ENCODE data around the gene PPIA.
A peak's percentile ranks its signal among the peaks of the same experiment; 100 is the strongest.

The PPIA gene

DNA sequence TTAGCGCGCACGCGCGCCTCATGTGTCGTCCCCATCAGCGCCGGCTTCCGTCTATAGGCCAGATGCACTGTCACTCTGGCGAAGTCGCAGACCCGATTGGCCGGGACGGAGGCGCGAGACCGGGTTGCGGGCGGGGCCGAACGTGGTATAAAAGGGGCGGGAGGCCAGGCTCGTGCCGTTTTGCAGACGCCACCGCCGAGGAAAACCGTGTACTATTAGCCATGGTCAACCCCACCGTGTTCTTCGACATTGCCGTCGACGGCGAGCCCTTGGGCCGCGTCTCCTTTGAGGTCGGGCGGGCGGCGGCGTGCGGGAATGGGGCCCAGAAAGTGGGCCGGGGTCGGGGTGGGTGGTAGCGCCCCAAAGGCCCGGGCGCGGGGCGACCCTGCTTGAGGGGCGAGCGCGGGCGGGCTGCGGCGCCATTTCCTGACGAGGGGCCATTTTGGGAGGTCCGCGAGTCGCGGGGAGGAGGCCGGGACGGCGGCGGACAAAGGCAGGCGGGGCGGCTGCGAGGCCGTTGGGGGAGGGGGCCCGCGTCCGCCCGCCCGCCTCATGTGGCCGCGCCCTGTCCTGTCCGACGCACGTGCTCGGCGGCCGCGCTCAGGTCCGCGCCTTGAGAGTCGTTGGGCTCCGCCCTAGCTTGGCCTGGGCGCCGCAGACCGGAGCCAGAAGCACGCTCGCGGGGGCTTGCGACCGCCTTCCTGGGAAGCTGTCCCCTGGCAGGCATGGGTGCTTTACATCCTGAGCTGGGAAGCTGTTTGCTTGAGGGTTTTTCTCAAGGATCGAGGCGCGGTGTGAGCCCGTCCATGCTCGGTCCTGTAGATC is at the start of gene PPIA:
PPIA (plus strand) TSS at position 178 of the 825 bp plus-strand sequence; CDS start at position 222, 44 bp downstream.
- DNase-seq = peak; percentile 92

DNA sequence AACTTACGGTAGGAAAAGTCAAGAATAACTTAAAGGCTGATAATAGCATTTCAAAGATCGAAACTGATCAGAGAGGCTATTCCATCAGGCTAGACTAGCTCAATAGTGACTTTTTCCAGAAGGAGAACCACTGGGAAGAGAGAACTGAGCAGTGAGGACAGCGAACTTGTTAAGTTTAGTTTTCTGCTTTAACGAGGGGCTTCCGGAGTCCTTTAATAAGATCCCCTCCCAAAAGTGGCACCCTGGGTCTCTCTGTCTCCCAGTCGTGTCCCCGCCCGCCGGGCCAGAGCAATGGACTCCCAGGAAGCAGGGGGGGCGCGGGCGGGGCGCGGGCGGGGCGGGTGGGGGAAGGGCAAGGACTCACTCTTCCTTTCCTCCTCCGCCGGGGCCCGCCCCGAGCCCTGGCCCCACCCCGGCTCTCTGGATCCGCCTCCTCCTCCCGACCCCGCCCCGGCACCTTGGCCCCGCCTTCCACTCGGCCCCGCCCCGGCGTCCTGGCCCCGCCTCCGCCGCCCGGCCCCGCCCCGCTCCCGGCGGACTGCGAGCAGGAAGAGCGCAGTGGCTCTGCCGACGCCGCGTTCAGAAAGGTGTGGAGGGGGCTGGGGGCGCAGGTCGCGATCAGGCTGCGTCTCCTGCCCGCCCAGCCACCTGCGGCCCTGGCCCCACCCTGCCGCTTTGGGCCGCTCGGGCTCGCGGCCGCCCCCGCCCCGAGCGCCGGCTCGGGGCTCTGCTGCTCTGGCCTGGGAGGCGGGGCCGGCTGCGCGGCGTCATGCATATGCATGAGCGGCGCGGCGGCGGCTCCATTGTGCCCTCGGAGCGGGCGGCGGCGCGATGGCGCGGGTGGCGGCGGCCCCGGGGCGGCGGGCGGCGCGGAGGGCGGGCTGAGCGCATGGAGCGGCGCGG is 48.2 kb upstream of the PPIA start, which contains the start of gene ZMIZ2:
ZMIZ2 (plus strand) TSS at position 803 of the 903 bp plus-strand sequence. CDS start 7,403 bp downstream, outside the sequence.
- DNase-seq = peak; percentile 5

DNA sequence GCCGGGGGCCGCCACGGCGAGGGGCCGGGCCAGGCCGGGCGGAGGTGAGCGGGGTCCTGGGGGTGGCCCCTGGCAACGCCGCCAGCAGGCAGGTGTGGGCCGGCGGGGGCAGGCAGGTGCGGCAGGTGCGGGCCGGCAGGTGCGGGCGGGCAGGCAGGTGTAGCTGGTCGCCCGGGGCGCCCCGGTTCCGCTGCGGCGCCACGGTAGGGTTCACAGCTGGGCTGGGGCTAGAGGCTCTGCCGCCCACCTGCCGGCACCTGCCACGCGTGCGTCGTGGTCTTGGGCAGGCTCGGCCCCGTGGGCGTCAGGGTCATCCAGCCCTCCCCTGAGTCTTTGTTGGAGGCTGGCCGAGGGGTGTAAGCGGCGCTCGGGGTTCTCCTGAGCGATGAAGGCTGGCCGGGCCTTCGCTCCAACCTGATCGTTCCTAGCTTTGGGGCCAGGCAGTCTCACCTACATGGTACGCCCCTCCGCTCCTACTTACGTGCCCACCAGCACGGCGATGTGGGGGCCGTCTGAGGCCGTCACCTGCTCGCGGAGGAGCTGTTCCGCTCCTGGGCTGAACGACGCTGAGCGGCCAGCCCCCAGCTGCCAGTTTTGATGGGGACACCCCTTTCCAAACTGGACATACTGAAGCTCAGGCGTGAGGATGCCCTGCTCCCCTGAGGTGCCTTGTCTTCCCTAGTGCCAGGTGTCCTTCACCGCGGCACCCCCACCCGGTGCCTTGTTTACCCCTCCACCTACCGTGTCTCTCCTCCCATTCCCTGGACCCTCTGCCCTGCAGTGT is 47.3 kb upstream of the PPIA start:
- no peak for DNase-seq

DNA sequence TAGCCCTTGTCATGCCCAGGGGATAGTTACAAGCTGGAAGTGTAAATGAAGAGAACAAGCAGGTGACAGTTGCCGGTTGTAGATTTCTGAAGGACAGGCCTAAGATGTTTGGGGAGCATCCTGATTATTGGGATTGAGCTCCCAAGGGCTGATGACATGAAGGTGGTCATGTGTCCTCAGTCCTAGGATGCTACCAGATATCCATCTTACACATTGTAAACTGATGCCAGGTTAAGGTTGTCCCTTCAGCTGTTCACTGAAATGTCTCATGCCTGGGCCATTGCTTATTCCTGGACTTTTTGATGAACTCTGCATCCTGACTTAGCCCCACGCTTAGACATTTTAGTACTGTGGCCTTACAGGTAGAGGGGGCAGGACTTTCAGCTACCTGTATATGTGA is 46.5 kb upstream of the PPIA start:
- DNase-seq = no peak

DNA sequence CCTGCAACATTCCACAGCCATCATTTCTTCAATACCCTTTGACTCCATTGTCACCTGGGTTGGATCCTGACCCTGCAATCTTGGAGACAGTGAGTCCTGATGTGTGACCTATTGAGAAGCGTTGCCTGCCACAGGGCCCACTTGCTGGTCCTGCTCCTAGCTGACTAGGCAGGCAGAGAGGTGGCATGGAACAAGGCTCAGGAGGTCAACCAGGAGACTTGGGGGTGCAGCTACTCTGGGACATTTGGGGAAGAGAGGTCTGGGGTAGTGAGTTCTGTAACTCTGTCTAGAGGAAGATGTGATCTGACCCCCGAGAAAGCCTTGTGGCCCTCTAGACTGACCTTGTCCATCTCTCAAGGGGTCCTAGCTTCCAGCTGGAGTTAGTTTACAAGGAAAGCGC is 46.1 kb upstream of the PPIA start:
- DNase-seq = no peak

DNA sequence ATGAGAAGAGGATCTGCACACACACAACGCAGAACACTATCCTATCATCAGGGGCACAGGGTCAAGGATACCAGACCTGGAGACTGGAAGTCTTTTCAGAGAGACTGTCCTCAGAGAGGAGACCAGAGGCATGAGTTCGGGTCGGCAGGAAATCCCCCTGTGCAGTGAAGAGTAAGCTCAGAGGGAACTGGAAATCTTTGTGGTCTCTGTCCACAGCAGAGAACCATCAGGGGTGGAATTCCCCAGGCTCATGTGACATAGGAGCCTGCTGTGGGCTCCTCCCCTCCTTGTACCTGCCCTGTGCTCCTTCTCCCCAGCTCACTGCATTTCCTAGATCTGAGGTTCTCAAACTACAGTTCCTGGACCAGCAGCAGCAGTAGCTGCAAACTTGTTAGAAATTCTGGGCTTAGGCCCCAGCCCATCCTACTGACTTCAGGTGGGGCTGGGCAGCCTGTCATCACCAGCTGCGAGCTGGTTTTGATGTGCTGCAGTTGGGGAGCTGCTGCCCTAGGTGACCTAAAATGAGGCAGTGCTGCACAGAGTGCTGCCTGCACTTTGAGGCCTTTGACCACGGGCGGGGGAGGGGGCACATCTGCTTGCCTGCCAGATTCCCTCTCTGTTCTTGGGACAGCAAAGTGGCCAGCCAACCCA is 45.4 kb upstream of the PPIA start:
- DNase-seq = no peak

GRCh38 chr7:44752822-44753221 is 43.7 kb upstream of the PPIA start:
- DNase-seq = no peak

- DNase-seq = no peak
Observed at GRCh38 chr7:44754802-44755697, 41.4 kb upstream of the PPIA start.

DNA sequence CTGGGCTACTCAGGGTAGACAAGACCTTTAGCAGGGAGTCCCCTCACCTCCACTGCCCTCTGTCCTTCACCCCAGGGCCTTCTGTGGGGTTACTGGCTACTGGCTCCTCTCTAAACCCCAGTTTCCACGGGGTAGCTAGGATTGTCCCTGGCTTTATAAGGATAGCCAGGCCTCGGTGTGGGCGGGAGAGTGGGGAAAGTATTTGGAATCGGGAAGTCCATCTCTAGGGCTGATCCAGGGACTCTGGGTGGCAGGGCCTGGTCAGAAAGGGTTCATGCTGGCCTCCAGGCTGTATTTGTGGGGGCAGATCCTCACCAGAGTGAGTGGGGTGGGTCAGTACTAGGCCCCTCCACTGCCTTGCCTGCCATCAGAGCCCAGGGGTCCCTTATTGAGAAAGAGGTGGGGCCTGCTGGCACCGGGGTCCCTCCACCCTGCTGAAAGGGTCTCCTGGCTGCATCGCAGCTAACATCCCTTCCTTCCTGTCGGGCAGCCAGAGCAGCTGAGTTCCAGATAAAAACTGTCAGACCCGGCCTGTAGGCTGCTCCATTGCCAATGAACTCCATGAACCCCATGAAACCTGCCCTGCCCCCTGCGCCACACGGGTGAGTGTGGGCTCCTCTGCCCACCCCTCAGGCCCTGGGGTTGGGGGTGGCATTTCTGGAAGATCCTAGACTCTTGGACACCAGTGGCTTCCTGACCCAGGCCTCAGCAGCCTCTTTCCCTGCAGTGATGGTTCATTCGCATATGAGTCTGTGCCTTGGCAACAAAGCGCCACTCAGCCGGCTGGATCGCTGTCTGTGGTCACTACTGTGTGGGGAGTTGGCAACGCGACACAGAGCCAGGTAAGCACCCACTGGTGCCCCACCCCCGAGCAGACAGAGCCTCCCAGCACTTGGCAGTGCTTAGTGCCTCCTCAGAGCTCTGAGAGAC is 40.5 kb upstream of the PPIA start:
- no peak for DNase-seq

- no peak for DNase-seq
Observed at GRCh38 chr7:44756904-44757303, 39.6 kb upstream of the PPIA start.

DNA sequence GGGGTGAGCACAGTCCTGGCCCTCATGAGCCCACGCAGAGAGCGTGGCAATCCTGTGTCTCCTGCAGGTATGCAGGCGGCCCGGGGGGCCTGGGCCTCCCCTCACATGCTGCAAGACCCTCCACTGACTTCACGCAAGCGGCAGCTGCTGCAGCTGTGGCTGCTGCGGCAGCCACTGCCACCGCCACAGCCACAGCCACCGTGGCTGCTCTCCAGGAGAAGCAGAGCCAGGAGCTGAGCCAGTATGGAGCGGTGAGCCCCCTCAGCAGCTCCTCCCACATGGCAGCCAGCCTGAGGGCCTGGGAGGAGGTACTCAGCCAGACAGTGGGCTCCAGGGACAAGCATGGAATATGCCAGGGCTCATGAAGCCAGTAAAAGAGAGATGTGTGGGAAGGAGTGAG is 39.2 kb upstream of the PPIA start:
- no peak for DNase-seq

GRCh38 chr7:44757739-44758138 is 38.7 kb upstream of the PPIA start:
- DNase-seq = no peak

DNA sequence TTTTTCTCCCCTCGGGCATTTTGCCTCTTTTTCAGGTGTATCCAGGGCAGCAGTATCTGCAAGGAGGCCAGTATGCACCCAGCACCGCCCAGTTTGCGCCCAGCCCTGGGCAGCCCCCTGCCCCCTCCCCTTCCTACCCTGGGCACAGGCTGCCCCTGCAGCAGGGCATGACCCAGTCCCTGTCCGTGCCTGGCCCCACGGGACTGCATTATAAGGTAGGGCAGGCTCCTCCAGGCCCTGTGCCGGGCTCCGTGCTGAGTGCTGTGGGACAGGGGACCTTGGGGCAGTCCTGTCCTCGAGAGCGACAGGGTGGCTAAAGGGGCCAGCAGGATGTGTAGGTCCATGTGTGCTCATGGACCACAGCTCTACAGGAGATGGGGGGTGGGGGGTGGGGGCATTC is 37.2 kb upstream of the PPIA start:
- DNase-seq = no peak

GRCh38 chr7:44760034-44760580 is 36.4 kb upstream of the PPIA start:
- no peak for DNase-seq

- DNase-seq = no peak
Observed at GRCh38 chr7:44761207-44762161, 35.0 kb upstream of the PPIA start.

DNA sequence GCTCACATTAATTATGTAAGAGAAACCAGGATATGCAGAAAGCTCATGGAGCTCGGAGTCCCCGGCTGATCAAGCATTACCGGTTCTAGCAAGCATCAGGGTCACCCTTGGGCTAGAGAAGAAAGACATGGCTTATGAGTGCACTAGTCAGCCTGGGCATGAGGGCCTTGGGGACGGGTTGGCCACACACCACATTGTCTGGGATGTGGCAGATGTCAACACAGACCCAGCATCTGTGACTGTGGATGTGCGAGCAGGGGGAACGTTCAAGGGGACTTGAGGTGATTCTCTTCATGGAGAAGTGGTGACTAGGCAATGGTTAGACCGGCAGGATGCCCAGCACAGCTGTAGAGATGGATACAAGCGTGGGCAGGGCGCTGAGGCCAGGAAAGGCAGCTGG is 34.2 kb upstream of the PPIA start:
- no peak for DNase-seq

DNA sequence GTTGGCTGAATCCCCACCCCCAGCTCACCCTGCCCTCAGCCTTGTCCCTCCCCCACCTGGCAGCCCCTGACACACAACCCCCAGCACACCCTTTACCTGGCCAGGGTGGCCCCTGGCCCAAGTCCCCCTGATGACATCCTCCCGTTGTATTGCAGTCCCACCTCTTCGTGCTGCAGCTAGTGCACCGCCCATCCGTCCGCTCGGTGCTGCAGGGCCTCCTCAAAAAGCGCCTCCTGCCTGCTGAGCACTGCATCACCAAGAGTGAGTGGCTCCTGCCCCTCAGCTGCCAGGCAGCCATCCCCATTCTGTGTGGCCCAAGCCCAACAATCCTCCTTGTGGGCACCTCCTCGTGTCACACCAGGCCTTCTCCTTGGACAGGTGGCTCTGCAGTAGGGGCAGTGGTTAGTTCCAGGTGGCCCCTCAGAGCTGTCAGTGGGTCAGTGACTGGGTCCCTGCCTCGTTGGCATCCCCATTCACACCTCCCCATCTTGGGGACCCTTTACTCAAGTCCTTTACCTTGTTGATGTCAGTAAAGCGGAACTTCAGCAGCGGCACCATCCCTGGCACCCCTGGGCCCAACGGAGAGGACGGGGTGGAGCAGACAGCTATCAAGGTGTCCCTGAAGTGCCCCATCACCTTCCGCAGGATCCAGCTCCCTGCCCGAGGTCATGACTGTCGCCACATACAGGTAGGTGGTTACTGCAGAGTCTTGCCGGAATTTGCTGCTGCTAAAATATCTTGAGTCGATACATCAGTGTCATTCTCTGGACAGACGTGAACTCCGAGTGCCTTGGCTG is 33.6 kb upstream of the PPIA start:
- no peak for DNase-seq

- DNase-seq = no peak
Observed at GRCh38 chr7:44764081-44764480, 32.4 kb upstream of the PPIA start.

Measured in NCI-H1436 treated with DMSO at 0.1 percent for 48 hours (cell line).